HG03097 (cell line): ENCODE measurements around the gene ABHD2.
"Not testable (repeated sequence)": the region's sequence is repeated elsewhere in the genome, so short reads cannot be mapped to it uniquely, and the experiment has no call there.

Experiments used
- ATAC-seq: cut with Tn5 transposase; IDR thresholded peaks from one replicate; pipeline ENCODE4 v1.9.1; 2021; ENCODE audit not compliant: unreplicated experiment, low FRiP score

ABHD2 gene

GRCh38 chr15:89087830-89088604 is at the start of gene ABHD2:
TSS of gene ABHD2 (plus strand) at chr15:89088456. CDS start at chr15:89116328, 27,872 bp downstream.
- peak; percentile 95 for ATAC-seq

- ATAC-seq = no peak
These were observed 49.1 kb upstream of the ABHD2 start for GRCh38 chr15:89039142-89039541.

GRCh38 chr15:89041507-89041906 is 46.7 kb upstream of the ABHD2 start:
- ATAC-seq = no peak

- no peak for ATAC-seq
These were observed 45.9 kb upstream of the ABHD2 start for GRCh38 chr15:89042387-89042786.

GRCh38 chr15:89043031-89044002 is 44.9 kb upstream of the ABHD2 start:
- no peak for ATAC-seq

- not testable (repeated sequence) for ATAC-seq
These were observed 39.1 kb upstream of the ABHD2 start for GRCh38 chr15:89049016-89049666.

GRCh38 chr15:89051875-89052274 is 36.4 kb upstream of the ABHD2 start:
- ATAC-seq = no peak

GRCh38 chr15:89052474-89052873 is 35.8 kb upstream of the ABHD2 start:
- no peak for ATAC-seq

- ATAC-seq = no peak
These were observed 33.4 kb upstream of the ABHD2 start for GRCh38 chr15:89054873-89055272.

GRCh38 chr15:89057506-89058133 is 30.6 kb upstream of the ABHD2 start:
- no peak for ATAC-seq

GRCh38 chr15:89058376-89058775 is 29.9 kb upstream of the ABHD2 start:
- no peak for ATAC-seq

GRCh38 chr15:89058876-89059405 is 29.3 kb upstream of the ABHD2 start:
- ATAC-seq = no peak

GRCh38 chr15:89066280-89066679 is 22.0 kb upstream of the ABHD2 start:
- no peak for ATAC-seq

GRCh38 chr15:89067751-89068150 is 20.5 kb upstream of the ABHD2 start:
- peak; percentile 44 for ATAC-seq

- peak; percentile 87 for ATAC-seq
These were observed 19.9 kb upstream of the ABHD2 start for GRCh38 chr15:89068325-89068784.

- ATAC-seq = no peak
These were observed 17.8 kb upstream of the ABHD2 start for GRCh38 chr15:89070197-89071124.

- ATAC-seq = no peak
These were observed 16.8 kb upstream of the ABHD2 start for GRCh38 chr15:89071471-89071870.

- no peak for ATAC-seq
These were observed 15.9 kb upstream of the ABHD2 start for GRCh38 chr15:89072277-89072869.
